Inferior parietal cortex (tissue), 1 donor: ENCODE results near the gene STARD3NL.
"Not testable (repeated sequence)": the region's sequence is repeated elsewhere in the genome, so short reads cannot be mapped to it uniquely, and the experiment has no call there.

Experiments used
- DNase-seq: peaks from one replicate; pipeline ENCODE4 v3.0.0-alpha.2; 2016; ENCODE audit errors: extremely low spot score

Gene STARD3NL

GRCh38 chr7:38223306-38223705 is 45.3 kb downstream of the STARD3NL start:
- no peak for DNase-seq

GRCh38 chr7:38224392-38224791 is 46.3 kb downstream of the STARD3NL start:
- no peak for DNase-seq

DNA sequence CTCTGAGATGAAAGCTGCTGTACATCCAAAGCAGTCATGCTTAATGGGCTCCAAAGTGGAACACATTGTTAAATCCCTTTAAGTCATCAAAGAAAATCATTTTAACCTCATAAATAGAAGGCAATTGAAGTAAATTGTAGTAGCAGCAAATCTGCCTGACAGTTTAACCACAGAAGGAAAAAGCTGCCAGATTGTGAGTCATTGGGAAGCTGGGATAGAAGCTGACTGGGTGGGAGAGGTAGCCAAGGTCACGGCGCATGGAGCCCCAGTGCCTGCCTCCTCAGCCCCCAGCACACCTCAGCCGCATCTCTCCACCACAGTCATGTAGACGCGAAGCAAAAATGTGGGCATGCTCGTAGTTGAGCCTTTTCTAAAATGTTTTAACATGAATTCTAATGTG is 51.3 kb downstream of the STARD3NL start:
- DNase-seq, result no peak

DNA sequence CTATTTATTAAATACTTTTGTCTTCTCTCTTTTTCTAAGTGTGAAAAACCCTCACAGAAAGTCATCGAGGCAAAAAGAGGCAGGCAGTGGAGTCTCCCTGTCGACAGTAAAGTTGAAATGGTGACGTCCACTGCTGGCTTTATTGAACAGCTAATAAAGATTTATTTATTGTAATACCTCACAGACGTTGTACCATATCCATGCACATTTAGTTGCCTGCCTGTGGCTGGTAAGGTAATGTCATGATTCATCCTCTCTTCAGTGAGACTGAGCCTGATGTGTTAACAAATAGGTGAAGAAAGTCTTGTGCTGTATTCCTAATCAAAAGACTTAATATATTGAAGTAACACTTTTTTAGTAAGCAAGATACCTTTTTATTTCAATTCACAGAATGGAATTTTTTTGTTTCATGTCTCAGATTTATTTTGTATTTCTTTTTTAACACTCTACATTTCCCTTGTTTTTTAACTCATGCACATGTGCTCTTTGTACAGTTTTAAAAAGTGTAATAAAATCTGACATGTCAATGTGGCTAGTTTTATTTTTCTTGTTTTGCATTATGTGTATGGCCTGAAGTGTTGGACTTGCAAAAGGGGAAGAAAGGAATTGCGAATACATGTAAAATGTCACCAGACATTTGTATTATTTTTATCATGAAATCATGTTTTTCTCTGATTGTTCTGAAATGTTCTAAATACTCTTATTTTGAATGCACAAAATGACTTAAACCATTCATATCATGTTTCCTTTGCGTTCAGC is 52.0 kb downstream of the STARD3NL start:
- no peak for DNase-seq

GRCh38 chr7:38232502-38233366 is 54.7 kb downstream of the STARD3NL start:
- DNase-seq, result no peak

DNA sequence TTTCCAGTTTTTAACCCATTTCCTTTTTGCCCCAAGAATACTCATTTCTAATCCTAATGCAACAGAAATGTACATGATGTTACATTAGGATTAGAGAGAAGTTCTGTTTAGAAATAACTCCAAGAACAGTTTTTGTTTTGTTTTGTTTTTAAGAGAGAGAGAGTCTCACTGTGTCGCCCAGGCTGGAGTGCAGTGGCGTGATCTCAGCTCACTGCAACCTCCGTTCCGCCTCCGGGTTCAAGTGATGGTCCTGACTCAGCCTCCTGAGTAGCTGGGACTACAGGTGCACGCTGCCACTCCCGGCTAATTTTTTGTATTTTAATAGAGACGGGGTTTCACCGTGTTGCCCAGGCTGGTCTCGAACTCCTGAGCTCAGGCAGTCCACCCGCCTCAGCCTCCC is 56.7 kb downstream of the STARD3NL start:
- not testable (repeated sequence) for DNase-seq

- no peak for DNase-seq
Measured at GRCh38 chr7:38235606-38236005, 57.6 kb downstream of the STARD3NL start.

DNA sequence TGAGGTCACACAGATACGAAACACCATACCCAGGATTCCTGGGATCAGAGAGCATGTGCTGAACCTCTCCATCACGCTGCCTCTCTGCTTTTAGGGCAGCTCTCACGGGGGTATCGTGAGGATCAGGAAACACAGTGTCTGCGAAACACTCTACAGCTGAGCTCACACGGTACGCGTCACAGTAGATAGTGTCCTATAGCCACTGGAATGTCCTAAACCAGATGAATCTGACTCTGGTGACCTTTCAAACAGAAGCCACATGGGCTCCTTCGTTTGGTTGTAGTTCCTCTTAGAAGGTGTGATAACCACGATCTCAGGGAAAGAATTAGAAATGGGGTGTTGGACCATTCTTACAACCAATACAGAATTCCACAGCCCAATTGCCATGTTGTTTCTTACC is 61.1 kb downstream of the STARD3NL start:
- not testable (repeated sequence) for DNase-seq

GRCh38 chr7:38241071-38241470 is 63.0 kb downstream of the STARD3NL start:
- no peak for DNase-seq

DNA sequence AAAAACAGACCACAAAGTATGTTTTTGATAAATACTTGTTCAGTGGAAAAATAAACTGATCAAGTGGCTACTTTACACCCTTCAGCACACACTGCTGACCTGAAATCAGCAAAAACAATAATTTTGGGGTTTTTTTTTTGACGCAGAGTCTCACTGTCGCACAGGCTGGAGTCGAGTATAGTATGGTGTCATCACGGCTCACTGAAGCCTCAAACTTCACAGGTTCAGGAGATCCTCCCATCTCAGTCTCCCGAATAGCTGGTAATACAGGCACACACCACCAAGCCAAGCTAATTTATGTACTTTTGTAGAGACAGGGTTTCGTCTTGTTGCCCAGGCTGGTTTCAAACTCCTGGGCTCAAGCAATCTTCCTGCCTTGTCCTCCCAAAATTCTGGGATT is 64.8 kb downstream of the STARD3NL start:
- DNase-seq, result no peak

GRCh38 chr7:38243345-38243744 is 65.3 kb downstream of the STARD3NL start:
- DNase-seq, result not testable (repeated sequence)

DNA sequence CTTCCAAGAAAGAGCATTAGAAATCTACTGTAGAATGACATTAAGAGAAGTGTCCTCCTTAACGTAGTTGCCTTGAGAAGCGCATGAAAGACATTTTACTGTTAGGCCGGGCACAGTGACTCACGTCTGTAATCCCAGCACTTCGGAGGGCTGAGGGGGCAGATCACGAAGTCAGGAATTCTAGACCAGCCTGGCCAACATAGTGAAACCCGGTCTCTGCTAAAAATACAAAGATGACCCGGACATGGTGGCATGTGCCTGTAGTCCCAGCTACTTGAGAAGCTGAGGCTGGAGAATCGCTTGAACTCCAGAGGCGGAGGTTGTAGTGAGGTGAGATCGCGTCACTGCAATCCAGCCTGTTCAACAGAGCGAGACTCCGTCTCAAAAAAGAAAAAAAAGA is 66.5 kb downstream of the STARD3NL start:
- DNase-seq, result no peak

GRCh38 chr7:38245409-38245977 is 67.4 kb downstream of the STARD3NL start:
- no peak for DNase-seq

- DNase-seq, result no peak
Measured at GRCh38 chr7:38248069-38248567, 70.1 kb downstream of the STARD3NL start.

DNA sequence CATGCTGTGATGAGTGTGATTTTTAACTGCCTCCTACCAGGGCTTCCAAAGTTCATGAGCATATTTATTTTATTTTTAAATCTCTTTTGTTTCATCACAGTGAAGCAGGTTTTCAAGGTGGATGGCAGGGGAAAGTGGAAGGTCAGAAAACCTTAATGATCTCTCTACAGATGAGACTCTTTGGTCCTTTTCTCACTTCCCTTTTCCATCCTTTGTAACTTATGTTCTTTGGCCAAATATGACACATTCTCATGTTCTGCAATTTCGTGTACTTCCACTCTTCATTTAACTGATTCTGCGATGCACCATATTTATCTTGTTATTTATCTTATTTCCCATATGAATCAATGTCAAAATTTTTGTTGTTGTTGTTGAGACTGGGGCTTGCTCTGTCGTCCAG is 71.8 kb downstream of the STARD3NL start:
- not testable (repeated sequence) for DNase-seq

DNA sequence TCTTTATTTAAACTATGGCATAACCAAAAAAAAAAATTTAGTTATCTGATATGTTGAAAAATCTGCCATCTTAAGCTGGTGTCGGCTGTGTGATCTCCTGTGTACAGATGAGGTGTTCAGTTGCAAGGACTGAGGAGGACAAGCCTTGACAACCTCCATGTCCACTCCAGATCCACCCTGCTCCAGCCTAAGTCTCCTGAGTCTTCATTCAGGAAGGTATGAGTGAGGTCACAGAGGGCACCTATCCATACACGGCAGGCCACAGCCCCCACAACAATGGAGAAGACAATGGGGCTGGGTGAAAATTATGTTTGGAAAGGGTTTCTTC is 79.3 kb downstream of the STARD3NL start:
- no peak for DNase-seq

GRCh38 chr7:38259157-38259556 is 81.1 kb downstream of the STARD3NL start:
- DNase-seq, result not testable (repeated sequence)

- DNase-seq, result not testable (repeated sequence)
Measured at GRCh38 chr7:38261601-38262000, 83.6 kb downstream of the STARD3NL start.

DNA sequence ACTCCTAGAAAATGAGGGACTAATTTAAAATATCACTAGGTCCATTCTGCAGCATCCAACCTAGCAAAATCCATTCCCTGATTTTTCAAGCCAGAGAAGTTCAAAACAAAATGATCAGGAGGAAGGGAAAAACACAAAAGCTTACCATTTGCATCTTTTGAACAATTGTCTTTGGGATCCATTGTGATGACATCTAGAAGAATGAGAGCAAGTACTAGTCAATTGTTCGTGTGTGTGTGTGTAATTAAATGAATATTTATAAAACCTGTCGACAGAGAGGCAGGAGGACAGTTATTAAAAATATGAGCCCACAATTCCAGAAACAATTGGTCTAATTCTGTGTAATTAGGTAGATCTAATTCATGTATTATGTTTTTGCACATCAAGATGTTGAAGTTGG is 84.0 kb downstream of the STARD3NL start:
- DNase-seq, result peak; percentile 9

GRCh38 chr7:38262545-38262944 is 84.5 kb downstream of the STARD3NL start:
- DNase-seq, result no peak

DNA sequence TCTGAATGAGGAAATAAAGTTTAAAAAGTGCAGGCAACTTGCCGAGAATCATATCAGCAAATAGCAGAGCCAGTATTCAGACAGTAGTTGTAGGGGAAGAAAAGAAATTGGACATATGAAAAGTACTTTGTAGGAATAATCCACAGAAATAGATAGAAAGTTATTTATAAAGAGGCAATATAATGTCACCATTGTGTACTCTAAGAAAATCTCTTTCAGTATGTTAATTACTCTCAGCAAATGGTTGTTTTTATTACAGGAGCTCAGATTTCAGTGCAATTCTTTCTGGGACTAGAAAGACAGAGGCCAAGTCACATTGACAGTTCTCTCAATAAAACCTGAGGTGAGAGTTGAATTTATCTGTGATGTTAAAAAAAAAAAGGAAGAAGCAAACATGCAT is 85.2 kb downstream of the STARD3NL start:
- DNase-seq, result not testable (repeated sequence)

- not testable (repeated sequence) for DNase-seq
Measured at GRCh38 chr7:38264602-38265001, 86.6 kb downstream of the STARD3NL start.
